AG10803 (cell line): ENCODE measurements around the gene DYNC1I1.

Experiments
- DNase-seq: peaks from one replicate; pipeline ENCODE4 v3.0.0; 2010; ENCODE audit warnings: low read depth
- H3K4me3 ChIP-seq: 2 replicates; pipeline ENCODE4 v1.5.1; 2011; ENCODE audit warnings: mild to moderate bottlenecking, low read length, control low read depth
- CTCF ChIP-seq: conservative IDR thresholded peaks from 2 replicates; pipeline ENCODE4 v1.5.1; 2011; ENCODE audit warnings: mild to moderate bottlenecking, low read length, control low read depth, inconsistent platforms

The DYNC1I1 gene

GRCh38 chr7:96061009-96061408 lies 288.7 kb downstream of the DYNC1I1 start:
- H3K4me3 ChIP-seq = no peak overlapping the region
- DNase-seq = peak; percentile 38
- TF ChIP-seq CTCF = no peak

DNA sequence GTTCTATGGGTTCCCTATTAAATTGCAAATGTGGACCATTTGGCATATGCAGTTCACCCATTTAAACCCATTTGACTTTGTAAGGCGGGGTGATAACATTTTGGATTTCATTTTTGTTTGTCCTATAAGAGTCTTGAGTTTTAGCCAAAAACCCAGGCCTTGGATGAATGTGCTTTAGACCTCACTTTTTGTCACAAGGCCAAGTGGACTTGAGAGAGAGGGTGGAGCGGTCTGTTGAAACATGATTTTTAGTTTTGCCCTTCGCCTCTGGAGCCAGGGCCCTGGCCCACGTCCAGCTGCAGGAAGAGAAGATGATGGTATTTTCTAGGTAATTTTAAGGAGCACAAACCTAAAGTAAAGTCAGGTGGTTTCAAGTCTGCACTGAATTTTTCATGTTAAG lies 289.5 kb downstream of the DYNC1I1 start:
- no peak for TF ChIP-seq CTCF
- peak; percentile 9 for DNase-seq
- H3K4me3 ChIP-seq = no peak overlapping the region

DNA sequence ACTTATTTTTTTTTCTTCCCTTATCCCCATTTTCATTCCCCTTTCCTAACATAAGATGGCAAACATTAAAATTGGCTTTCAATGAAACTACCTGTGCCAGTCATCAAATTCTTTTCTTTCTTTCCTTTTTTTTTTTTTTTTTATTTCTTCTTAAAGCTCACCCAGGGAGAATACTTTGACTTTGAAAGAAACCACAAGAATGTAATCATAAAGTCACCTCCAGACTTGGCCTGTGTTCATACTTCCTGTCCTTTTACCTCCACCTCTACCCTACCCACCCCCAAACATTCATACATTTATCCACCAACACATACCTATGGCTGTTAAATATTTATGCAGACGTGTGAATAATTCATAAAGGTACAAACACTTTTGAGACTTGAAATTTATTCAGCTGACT lies 295.0 kb downstream of the DYNC1I1 start:
- no peak overlapping the region for H3K4me3 ChIP-seq
- DNase-seq = no peak
- no peak for TF ChIP-seq CTCF

GRCh38 chr7:96069401-96069800 lies 297.0 kb downstream of the DYNC1I1 start:
- H3K4me3 ChIP-seq = no peak overlapping the region
- no peak for DNase-seq
- no peak for TF ChIP-seq CTCF

- no peak overlapping the region for H3K4me3 ChIP-seq
- TF ChIP-seq CTCF = no peak
- DNase-seq = no peak
These were observed 302.5 kb downstream of the DYNC1I1 start for GRCh38 chr7:96074871-96075270.

- TF ChIP-seq CTCF = peak; percentile 93
- H3K4me3 ChIP-seq = peak overlapping the region; percentile 63
- DNase-seq = peak; percentile 57
These were observed 303.4 kb downstream of the DYNC1I1 start for GRCh38 chr7:96075510-96076349.

- H3K4me3 ChIP-seq = peak overlapping the region; percentile 63
- TF ChIP-seq CTCF = no peak
- DNase-seq = no peak
These were observed 304.0 kb downstream of the DYNC1I1 start for GRCh38 chr7:96076350-96076707.
